HG02678 (cell line): ENCODE measurements around the gene SGPL1.
"Not testable (repeated sequence)": the region's sequence is repeated elsewhere in the genome, so short reads cannot be mapped to it uniquely, and the experiment has no call there.

ENCODE experiments used
- ATAC-seq: cut with Tn5 transposase; IDR thresholded peaks from one replicate; pipeline ENCODE4 v1.9.1; 2021; ENCODE audit warnings: mild to moderate bottlenecking, moderate library complexity; ENCODE audit not compliant: unreplicated experiment

SGPL1 gene

DNA sequence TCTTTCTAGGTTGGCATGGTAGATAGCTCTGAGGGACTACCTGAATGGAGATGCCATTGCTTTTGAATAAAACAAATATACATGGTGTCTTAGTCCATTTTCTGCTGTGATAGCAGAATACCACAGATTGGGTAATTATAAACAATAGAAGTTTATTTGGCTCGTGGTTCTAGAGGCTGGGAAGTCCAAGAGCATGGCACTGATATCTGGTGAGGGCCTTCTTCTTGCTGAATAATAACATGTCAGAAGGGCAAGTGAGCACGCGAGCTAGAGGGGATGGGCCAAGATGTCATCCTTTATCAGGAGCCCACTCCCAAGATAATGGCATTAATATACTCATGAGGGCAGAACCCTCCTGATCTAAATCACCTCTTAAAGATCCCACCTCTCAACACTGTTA, 21.9 kb downstream of the SGPL1 start:
- ATAC-seq: no peak

DNA sequence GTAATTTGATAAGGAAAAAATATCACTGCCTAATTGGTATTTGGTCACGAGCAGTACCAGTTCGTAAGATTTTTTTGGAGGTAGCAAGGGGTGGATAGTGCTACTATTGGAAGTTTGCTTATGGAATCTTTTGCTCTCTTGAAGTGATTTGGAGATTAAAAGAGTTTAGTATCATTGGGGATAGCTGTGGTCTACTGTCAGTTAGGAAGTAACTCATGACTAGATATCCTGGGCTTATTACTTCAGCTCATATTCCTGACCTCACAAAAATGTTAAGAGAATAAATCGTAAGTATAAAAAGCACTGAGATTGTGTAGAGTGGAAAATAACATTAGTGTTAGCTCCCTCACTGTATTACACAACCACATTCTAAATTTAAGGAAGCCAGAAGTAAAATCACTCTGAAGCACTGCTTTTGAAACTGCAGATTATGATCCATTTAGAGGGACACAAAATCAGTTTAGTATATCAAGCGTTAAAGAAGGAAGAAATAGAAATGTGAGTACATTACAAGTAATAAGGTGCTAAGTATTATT, 22.6 kb downstream of the SGPL1 start:
- no peak for ATAC-seq

DNA sequence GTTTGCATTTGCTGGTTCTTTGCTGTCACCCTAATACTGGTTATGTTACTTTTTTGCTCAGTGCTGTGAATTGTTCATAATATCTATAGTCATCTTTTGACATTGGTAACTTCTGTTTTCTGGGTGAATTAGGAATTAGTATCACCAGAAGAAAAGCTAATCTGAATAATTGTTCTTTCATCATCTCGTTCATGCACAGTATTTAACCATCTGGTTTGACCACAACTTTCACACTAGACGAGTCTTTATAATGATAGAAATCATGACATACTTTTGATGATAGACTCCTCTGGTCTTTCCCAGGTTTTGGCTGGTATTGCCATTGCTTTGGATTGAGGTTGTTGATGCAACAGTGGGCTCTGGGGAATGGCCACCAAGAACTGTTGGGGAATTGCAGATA, 25.1 kb downstream of the SGPL1 start:
- ATAC-seq: no peak

DNA sequence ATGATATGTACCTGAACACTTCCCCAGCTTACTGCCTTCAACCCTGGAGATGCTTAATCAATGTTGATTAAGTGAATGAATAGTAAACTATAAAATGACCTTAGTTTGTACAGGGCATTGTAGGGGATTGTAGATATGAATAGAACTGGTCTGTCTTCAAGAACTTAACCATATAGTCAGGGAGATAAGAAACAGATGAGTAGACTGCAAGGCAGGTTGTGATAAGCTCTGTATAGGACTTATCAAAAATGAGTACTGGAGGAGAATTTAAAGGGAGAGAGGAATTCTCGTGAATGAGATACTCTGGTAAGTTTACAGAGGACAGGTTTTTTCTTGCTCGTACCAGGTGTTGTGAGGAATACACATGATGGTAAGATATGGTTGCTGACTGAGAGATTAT, 27.6 kb downstream of the SGPL1 start:
- no peak for ATAC-seq

DNA sequence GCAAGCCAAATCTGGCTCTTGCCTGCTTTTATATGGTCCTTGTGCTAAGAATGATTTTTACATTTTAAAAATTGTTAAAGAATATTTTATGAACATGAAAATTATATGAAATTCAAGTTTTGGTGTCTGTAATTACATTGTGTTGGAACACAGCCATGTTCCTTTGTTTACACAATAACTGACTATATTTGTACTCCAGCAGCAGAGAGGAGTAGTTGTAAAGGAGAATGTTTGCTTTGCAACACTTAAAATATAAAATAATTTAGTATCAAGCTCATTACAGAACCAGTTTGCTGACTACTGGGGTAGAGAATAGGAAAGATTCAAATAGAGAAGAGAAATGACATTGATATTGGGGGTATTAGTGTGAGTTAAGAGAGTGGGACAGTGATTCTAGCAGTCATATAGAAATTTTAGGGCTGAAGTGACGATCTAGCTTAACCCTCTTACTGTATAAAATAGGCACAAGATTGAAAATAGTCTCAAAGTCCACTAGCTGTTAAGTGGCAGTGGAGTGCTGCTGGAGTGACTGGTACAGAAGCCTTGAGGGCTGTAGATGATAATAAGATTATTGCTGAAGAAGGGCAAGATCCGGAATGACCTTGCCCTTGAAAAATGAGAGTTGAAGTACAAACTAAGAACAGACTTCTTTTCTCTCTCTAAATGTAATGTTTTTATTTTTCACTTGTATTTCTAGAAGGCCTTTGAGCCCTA, 28.2 kb downstream of the SGPL1 start:
- ATAC-seq: no peak

DNA sequence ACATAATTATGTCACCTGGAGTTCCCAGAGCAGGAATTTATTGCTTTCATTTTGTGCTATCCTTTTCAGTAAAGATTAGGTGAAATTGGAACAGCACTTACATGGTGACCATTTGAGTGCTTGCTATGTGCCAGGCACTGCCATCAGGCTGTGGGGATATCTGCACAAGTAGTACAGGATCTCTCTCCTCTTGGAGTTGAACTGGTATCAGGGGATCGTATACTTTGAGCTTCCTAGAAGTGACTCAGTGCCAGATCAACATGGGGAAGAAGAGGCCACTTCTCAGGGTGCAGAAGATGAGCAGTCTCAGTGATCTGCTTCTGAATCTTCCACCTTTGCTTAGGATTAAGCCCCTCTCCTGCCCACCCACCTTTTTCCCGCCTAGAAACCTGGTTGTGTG, 29.5 kb downstream of the SGPL1 start:
- no peak for ATAC-seq

DNA sequence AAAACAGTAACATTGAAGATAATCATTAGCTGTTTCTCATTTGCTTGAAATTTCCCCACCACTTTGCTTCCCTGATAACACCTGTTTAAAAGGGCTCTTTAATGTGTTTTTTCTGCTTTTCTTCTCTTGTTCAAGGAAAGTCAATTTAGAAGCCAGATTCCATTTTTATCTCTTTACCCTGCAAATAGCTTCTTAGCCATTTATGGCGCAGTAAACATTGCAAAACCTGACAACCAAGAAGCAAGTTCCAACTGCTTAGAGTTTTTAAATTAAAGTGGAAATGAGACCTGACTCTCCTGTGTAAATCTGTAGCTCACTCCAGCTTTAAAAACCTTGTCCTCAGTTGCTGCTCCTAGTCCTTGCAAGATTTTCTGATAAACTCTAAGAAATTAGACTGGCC, 30.1 kb downstream of the SGPL1 start:
- ATAC-seq: no peak

DNA sequence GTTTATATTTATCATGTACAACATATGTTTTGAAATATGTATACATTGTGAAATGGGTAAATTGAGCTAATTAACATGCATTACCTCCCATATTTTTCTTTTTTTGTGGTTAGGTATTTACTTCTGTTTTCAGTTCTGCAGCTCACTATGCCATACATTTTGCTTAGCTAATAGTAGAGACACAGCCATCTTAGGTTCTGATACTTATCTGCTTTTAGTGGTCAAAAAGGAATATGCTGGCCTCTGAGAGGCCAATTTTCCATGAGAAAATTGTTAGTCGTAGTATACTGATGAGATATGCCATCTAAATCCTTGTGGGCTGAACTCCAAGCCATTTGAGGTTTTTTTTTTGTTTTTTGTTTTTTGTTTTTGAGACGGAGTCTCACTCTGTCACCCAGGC, 31.0 kb downstream of the SGPL1 start:
- ATAC-seq: no peak

DNA sequence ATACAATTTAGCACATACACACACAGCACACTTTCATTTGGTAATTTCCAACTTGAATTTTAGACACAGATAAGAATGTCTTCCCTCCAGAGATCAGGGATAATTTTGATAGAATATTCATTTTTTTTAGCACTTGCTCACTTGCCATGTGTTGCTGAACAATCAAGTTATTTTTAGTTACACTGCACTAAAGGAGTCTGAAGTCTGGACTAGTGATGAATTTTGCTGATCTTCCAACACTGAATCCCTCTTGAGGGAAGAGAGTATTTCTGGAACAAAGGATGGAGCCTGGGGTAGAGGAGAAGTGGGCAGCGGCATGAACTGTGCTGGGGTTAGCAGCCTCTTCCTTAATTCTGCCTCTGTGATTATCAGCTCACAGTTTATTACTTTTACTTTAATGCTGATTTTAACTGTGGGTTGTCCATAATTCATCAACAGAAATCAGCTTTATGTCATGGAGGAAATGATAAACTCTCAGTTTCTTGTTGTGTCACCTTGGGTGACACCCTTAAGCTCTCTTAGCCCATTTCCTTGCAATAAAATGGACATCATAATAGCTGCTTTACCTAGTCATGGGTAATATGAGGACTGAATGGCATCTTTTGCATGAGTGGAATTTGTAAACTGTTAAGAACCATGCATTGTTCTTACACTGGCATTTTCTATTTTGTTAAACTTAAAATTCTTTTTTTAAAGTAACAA, 32.1 kb downstream of the SGPL1 start:
- ATAC-seq: no peak

DNA sequence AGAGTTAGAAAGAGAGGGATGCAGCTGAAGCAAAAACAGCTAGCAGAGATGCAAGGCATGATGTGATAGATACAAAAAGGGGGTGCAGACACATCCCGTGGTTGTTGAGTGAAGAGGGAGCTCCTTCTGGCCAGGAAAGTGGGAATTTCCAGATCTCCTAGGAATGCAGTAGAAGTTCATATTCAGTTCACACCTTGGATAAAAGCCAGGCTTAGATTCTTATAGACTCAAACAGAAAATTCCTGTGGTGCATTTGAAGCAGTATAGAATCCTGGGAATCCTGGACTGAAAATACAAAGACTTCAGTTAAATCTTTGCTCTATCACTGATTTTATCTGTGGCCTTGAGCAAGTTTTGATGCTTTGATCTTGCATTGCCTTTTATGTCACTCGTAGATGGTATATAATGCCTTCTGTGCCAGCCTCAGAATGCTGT, 33.9 kb downstream of the SGPL1 start:
- no peak for ATAC-seq

DNA sequence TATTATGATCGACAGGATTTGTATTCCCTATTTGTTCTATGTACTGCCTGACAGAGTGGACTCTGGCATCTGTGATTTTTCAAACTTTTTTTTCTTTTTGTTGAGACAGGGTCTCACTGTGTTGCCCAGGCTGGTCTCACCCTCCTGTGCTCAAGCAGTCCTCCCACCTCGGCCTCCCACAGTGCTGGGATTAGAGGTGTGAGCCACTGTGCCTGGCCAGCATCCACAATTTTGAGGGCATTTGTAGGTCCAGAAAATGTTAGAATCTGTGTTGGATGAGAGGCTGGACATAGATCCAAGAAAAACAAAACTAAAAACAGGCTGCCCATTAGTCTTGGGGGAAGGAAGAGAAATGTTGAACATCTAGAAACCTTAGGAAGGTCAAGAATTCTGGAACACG, 34.3 kb downstream of the SGPL1 start:
- no peak for ATAC-seq

DNA sequence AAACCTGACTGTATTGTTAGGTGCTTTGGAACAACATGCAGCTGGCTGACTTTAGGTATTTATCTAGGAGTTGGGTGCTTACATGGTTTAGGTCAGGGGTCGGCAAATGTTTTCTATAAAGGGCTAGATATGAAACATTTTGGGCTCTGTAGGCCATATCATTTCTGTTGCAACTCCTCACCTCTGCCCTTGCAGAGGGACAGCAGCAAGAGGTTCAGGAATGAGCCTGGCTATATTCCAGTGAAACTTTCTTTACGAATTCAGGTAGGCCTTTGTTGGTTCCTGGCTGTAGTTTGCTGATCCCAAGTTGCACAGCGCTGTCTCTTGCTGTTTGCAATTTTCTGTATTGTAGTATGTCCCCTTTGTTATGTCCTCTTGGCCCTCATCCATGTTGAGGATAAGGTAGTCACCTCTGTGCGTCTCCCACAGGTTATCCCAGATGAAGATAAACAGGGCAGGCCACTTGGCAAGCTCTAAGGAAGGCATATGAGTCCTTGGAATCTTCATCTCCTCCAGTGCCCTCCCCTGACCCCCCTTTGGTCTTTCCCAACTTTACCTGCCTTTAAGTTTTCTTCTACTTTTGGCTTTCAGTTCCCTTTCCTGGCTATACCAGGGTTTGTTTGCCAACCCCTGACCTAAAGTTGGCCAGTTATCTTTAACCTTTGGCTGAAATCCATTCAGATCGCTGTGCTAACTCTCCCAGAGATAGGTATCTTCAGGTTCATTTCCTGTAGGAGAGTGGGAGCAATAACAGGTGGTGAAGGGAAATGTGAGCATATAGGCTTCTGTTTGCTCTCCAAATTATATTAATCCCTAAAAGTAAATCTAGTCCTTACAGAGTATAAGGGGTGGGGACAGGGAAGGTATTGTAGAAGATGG, 36.1 kb downstream of the SGPL1 start:
- ATAC-seq: no peak

DNA sequence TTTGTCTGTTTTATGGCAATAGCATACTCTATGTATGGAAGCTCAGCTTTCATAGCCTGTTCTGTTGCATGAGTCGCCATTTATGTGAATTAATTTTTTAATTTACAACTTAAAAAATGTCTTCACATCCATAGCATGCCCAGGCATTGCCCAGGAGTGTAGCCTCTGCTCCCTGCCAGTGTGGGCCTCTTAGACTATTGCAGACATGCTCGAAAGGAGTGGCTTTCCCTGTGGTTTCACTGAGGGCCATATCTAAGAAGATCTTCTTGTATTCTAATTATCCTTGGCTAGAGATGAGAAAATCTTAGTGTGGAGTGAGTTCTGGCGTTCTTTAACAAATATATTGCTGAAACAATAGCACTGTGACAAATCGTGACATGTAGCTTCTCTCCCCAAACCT, 37.3 kb downstream of the SGPL1 start:
- ATAC-seq: no peak

DNA sequence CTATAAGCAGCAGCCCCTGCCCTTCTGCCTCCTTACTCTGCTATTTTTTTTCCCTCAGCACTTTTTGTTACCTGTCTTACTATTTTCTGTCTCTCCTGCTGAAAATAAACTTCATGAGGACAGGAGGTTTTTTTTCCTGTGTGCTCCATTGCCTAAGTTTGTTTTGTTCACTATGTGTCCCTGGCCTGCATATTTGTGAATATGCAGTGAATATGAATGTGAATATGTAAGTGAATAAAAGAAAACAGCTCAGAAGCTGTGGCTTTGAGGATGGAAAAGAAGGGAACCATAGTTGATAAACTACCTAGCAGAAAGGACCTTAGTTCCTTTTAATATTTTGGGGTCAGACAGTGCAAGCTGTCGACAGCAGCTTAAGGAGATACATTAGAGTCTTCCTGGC, 37.7 kb downstream of the SGPL1 start:
- no peak for ATAC-seq

DNA sequence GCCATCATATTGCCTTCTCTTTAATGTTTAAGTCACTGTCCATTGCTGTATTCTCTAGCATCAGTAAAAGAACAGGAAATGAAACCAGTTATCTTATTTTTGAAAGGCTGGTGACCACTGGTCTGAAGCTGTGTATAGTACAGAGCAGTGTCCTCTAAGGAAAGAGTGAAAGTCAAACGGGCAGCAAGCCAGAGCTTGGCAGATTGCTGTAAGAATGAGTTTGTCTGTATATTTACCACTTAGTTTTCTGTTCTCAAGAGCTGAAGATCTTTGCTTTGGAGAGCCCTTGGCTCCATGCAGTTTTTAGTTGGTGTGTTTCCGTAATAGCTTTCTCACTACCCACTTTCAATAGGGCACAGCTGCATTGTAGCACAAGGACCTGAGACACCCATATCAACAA, 40.7 kb downstream of the SGPL1 start:
- no peak for ATAC-seq

DNA sequence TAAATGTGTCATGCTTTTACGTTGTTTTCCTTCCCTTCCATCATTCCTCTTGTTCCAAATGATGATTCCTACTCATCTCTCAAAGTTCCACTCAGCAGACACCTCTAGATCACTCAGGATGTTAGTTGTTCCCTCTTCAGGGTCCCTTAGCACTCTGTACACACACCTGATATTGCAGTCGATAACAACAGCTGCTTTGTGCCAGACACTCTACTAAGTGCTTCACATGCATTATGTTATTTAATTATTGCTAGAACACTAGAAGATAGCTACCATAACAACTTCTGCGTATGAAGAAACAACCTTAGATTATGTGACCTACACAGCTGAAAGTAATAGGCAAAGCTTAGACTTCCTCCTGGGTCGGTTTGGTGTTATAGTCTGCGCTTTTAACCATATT, 43.0 kb downstream of the SGPL1 start:
- no peak for ATAC-seq

DNA sequence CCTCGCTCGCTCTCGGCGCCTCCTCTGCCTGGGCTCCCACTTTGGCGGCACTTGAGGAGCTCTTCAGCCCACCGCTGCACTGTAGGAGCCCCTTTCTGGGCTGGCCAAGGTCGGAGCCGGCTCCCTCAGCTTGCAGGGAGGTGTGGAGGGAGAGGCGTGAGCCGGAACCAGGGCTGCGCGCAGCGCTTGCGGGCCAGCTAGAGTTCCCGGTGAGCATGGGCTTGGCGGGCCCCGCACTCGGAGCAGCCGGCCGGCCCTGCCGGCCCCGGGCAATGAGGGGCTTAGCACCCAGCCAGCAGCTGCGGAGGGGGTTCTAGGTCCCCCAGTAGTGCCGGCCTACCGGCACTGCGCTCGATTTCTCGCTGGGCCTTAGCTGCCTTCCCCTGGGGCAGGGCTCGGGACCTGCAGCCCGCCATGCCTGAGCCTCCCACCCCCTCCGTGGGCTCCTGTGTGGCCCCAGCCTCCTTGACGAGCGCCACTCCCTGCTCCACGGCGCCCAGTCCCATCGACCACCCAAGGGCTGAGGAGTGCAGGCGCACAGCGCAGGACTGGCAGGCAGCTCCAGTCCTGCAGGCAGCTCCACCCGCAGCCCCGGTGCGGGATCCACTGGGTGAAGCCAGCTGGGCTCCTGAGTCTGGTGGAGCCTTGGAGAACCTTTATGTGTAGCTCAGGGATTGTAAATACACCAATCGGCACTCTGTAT, 45.9 kb downstream of the SGPL1 start:
- ATAC-seq: not testable (repeated sequence)

DNA sequence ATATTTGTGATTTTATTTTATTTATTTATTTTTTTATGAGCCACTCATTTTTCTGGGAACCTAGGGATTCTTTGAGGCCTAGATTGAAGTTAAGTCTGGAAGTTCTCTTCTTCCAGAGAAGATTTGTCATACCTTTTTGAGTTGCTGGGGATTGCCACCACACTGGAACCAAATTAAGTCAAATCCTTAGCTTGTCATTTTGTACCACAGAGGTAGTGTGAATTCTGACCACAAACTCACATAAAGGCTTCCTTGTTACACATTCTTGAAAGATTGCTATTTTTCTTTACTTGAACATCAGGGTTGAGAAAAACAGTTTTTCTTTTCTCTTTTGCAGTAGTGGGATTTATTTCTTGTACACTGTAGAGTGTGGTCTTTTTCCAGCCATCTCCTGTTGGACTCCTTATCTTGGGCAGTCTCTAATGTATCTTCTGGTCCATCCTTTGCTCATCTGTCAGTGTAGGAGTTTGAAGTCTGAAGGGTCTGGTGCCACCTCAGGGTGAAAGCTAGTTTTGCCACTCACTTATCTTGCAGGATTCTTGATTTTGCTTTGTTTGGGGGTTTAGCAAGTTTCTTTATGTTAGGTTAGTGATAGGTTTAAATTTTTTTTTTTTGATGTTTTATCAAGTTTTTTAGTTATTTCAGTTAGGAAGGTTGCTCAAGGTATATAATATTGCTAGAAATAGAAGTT, 47.9 kb downstream of the SGPL1 start:
- no peak for ATAC-seq

DNA sequence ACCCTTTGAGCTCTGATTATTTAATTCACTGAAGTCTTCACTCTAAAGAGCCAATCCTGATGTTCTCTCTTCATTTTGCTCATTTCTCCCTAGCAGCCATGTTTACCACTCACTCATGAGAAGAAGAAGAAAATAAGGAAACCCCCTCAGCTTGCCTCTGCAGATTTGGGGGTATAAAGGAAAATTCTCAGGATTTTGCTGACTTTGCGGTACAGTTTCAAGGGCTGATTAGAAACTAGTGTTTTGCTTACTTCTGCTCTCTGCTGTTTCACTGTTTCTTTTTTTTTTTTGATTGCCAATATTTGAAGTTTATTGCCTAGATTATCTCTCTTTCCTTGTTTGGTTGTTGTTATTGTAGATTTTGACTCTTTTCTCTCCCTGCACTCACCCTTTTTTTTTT, 49.2 kb downstream of the SGPL1 start:
- no peak for ATAC-seq

DNA sequence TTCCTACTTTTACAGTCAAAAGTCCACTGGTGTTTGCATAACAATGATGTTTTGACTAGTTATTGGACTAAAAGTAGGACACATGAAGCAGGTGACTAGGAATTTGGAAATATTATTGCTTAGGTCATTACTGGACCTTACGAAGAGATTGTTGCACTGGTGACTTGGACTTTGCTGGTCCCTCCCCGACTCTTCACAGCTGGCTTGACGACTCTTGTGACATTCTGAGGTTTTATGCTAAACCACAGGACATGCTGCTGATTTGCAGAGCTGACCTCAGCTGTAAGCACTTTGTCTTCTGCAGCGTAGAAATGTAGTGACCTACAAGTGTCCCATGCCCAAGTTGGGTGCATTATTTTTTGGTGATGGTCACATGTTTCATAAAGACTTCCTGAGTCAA, 50.7 kb downstream of the SGPL1 start:
- ATAC-seq: no peak
